AG20443 (cell line): Measurements from ENCODE around the gene ARHGEF39.
"Not testable (repeated sequence)": the region's sequence is repeated elsewhere in the genome, so short reads cannot be mapped to it uniquely, and the experiment has no call there.

Experiments
- DNase-seq: peaks from one replicate; pipeline ENCODE4 v3.0.0; 2012; ENCODE audit warnings: low spot score, mixed read lengths

Gene ARHGEF39

DNA sequence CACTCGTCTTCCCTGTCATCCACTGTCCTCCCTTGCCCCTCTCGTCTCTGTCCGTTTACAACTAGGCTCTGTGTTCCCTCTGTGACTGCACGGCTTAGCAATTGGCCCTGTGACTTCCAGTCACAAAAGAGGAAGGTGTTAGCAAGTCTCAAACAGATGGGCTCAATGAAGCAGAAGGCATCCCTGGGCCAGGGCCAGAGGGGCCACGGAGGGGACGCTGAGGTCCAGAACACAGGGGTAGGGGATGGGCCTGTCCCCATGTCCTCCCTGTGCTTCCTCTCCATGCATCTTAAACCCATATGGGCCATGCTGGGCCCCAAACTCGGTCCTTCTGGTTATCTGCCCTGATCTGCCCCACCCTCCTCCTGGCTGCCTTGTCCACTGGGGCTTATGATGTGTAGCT lies 46.7 kb downstream of the ARHGEF39 start, which contains the start of gene CD72:
TSS of gene CD72 (minus strand) at position 89 of the 403 bp plus-strand sequence. CDS start 110 bp downstream, outside the sequence.
- DNase-seq = no peak

DNA sequence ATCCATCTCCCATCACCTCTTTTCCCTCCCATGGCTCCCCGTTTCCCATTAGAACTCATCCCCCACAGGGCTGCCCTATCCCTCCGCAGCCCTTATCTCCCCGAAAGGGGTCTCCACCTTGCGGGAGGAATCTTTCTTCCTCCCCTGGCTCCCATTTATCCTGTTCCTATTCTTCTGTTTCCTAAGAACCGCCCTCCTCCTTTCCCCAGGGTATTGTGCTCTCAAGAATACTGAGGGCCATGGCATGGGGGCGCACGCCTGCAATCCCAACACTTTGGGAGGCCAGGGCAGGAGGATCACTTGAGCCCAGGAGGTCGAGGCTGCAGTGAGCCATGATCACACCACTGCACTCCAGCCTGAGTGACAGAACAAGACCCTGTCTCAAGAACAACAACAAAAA lies 47.4 kb downstream of the ARHGEF39 start:
- no peak for DNase-seq

DNA sequence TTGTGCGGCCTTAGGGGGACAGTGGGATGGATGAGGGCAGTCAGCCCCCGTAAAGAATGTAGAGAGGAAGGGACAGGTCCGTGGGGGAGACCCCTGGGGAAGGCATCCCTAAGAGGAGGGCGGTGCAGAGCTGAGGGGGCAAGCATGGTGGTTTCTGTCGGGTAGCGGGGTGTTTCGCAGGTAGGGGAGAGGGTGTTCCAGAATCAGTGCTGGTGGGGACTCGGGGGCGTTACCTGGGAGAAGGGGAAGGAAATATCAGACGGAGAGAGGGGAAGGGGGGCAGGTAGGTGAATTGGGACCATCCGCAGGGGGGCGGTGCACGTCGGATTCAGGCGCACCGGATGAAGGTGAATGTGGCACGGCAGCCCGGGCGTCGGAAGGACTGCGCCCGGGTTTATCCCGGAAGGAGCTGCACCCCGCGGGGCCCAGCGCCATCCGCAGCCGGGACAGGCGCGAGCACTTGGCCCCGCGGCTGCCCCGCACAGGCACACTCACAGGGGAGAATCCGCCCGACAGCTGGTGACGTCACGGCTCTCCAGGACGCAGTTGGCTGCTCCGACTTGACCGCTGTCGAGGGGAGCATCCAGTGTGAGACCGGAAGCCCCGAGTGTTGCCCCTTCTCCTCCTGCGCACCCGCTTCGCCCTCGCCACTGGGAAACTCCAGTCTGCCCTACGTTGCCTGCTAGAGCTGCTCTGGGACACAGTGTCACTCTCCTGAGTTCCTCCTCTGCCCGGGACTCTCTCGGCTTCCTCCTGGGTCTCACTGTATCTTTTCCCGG lies 48.1 kb downstream of the ARHGEF39 start:
- DNase-seq = peak; percentile 86

DNA sequence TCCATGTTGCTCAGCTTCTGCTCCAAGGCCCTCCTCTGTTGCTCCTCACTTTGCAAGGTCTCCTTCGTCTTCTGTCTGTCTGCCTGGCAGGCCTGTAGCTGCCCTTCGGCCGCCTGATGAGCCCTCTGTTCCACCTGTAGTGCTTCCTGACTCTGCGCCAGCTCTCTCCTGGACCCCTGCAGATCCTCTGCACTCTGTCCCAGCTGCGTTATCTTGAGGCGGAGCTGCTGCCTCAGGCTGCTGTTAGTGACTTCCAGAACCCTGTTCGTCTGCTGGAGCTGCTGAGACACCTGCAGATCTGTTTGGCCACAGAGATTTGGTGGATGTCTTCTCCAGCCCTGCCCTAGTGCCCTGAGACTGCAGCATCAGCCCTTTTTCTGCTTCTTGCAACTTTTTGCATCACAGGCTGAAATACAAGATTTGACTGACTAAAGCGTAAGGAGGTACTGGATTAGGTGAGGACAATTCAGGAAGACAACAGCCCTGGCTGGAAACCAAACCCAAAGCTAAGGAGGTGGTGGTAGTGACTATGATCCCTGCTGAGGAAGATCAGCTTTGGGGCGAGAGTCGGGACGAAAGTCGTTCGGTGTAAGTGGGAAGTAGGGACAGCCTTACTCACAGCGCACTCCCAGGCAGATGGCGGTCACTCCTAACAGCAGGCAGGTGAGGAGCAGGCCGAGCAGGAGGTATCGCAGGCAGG lies 48.9 kb downstream of the ARHGEF39 start:
- no peak for DNase-seq

DNA sequence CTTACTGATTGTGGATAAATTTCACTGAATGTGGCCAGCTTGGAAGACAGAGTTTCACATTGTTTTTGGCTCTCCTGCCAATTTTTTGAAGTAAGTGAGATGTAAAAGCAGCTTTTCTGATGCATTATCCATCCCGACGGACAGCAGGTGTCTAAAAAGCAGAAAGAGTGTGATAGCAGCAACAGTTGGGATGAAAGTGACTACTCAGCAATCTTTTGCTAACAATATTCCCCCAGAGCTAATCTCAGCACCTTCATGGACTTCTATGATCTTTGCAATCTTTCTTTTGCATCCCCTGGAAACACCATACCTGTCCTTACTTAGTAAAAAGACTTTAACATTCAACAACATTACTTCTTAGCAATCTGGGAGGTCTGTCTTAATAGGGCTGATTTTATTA lies 52.2 kb downstream of the ARHGEF39 start:
- no peak for DNase-seq

DNA sequence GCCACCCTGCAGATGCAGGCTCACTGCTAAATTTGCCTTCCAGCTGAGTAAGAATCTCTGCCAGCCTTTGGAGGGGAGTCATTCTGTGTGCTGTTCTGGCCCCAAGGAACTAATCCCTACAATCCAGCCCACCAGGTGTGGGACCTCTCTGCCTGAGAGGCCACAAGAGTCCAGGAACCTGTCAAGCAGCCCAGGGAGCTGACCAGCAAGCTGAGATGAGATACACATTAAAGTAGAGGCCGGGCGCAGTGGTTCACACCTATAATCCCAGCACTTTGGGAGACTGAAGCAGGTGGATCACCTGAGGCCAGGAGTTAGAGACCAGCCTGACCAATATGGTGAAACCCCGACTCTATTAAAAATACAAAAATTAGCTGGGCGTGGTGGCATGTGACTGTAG lies 52.9 kb downstream of the ARHGEF39 start:
- not testable (repeated sequence) for DNase-seq

DNA sequence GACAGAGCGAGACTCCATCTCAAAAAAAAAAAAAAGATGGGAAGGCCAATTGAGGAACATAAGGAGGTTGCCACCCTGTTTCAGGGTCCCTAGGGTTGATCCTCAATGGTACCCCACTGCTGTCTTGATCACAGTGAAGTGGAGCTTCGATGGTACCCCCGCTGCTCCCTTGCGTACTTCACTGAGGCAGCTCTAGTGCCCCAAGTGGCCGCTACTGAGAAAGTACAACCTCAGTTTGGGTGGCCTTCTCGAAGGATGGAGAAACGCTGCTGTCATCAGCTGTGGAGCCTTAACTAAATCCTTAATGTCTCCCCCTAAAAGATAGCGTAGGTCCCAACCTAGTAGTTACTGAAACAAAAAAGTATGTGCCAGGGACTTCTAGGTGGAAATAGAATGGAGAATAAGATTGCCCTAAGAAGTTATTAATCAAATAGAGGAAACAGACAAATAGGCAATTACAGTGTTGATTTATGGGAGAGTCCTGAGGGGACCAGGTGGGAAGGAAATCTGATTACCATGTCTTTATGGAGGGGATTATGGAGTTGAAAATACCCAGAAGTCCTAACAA lies 53.7 kb downstream of the ARHGEF39 start:
- DNase-seq = peak; percentile 75

DNA sequence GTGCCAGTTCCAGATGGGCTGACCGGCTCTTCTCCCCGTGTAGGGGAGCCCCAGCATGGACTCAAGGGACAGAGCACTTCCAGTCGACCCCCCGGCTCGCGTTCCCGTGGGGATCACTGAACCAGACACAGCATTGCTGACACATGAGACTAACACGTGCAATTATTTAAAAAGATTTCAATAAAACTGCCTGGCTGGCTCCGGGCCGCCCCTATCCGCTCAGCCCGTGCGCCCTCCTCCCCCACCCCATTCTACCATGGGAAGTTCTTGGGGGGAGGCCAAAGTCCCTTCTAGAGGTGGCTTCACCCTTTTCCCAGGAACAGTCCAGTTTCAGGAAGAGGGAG lies 55.2 kb downstream of the ARHGEF39 start:
- DNase-seq = no peak
